ENCODE results near the gene MIOS. TPM values are rescaled to one million over a fixed set of nuclear protein-coding genes. Genes with fewer than 3 reads are reported as not detected.
A peak's percentile ranks its signal among the peaks of the same experiment; 100 is the strongest.

MIOS gene
- total RNA-seq, 2 donors from 2014 or later = 21.9 to 23.6 TPM

DNA sequence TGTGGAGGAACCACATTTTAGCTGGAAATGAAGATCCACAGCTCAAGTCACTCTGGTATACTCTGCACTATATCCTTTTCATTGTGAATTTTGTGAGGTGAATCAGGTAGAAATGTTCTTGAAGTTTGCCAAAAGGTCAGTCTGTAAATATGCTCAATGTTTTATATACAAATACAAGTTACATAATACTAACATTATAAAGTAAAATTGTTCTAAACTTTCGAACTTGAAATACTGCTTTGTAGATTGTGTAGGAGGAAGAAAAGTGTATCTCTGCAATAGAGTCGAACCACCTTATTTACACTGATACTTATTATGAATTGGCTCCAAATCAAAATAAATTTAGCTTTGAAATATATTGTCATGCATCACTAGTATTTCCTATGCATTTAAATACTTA is 7.0 kb downstream of the MIOS start:
- DNase-seq = no peak
- intact Hi-C loops (cut with DNase I, micrococcal nuclease) = no loop called here
- ATAC-seq = no peak

DNA sequence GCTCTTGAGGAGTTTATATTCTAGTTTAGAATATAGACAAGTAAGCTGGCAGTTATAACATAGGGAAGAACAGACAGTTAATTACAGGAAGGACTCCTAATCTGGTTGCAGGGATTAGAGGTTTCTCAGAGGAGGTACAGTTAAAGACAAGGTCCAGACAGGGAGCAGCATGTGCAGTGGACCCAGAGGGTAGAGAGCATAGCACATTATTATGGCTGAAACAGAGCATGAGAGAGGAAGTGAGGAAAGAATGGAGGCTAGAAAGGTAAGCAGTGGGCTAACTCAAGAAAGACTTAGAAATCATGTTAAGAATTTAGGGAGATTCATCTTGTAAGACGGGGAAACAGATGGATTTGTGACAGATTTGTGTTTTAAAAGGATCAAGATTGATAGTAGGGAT is 9.7 kb downstream of the MIOS start:
- no peak for ATAC-seq
- intact Hi-C loops (cut with DNase I, micrococcal nuclease) = no loop called here
- DNase-seq = no peak

DNA sequence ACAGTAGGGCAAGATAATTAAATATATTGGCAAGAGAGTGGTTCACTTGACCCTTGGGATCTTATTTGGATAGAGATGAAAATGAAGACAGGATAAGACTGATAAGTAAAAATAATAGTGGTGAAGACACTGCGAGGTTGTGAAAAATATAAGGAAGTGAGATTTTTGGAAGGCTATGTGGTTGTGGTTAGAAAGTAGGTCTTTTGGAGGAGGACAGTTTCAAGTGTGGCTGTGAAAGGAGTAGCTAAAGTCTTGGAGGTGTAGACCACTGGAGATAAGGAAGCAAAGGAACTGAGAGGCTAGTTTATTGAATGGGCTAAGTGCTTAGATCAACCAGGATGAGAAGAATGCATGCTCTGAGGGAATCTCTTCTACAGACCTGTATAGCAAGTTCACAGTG is 11.2 kb downstream of the MIOS start:
- intact Hi-C loops (cut with DNase I, micrococcal nuclease) = no loop called here
- ATAC-seq = no peak

DNA sequence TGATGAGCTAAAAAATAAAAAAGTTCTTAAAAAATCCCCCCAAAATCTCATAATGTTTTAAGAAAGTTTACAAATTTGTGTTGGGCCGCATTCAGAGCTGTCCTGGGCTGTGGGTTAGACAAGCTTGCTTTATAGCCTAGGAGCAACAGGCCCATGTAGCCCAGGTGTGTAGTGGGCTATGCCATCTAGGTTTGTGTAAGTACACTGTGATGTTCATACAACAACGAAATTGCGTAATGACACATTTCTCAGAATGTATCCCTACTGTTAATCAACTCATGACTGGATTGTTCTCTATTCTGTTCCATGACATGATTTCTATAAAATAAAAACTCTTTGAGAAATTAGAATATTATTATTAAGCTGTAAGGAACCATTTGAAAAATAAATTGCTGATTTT is 13.0 kb downstream of the MIOS start:
- intact Hi-C loops (cut with DNase I, micrococcal nuclease) = no loop called here
- no peak for DNase-seq
- no peak for ATAC-seq

More for the DNA sequence above, 11.2 kb downstream of the MIOS start:
- DNase-seq = no peak

DNA sequence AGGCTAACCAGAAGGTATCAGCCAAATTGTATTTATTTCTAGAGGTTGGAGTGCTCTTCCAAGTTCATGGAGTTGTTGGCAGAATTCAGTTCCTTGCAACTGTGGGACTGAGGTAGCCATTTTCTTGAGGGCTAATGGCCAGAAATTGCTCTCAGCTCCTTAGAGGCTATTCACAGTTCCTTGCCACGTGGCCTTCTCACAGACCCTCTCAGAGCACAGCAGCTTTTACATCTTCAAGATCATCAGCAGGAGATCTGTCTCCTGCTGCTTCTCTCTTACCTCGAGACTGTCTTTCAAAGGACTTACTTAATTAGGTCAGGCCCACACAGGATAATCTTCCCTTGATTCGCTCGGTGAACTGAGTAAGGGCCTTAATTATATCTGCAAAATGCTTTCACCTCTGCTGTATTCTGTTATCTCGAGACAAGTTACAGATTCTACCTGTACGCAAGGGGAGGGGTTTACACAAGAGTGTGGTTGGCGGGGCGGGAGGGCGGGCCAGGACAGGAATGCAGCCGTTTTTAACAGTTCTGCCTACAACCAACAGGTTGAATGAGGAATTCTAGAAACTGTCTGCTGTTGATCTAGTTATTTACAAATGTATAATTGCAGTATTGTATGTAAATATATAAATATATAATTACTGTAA is 15.0 kb downstream of the MIOS start:
- DNase-seq = no peak
- ATAC-seq = no peak
- intact Hi-C loops (cut with DNase I, micrococcal nuclease) = no loop called here

DNA sequence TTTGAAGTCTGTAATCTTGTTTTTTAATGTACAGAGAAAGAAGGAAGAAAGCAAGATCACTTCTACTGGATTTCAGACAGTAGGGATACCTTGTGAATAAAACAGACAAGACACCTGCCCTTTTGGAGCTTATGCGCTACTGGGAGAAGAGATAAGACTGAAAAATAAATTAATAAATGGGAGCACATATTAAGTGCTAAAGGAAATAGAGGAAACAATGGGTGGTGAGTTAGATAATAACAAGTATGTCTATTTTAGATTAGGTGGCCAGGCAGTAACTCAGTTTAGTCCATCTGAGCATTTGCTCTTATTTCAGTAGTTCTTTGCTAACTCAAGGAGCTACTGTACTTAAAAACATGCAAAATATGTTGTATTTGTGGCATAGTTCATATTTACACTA is 15.9 kb downstream of the MIOS start:
- intact Hi-C loops (cut with DNase I, micrococcal nuclease) = no loop called here
- ATAC-seq (no peak), DNase-seq (no peak)

DNA sequence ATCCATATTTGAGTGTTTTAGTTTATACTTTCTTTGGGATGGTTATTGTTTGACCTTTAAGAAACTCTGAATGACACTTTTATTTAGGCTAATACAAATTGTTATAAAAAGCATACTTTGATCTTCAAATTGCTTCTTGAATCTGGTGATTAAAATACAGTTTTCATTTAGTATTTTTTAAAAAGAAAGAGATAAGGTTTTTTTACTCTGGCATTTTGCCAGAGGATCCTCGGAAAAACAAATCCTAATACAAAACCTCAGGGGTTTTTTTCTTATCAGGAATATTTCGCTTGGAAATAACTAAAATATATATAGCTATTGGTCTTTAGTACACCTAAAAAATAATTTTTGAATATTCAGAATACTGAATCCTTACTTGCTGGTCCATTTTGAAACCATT is 17.0 kb downstream of the MIOS start:
- DNase-seq = no peak
- intact Hi-C loops (cut with DNase I, micrococcal nuclease) = no loop called here
- no peak for ATAC-seq

DNA sequence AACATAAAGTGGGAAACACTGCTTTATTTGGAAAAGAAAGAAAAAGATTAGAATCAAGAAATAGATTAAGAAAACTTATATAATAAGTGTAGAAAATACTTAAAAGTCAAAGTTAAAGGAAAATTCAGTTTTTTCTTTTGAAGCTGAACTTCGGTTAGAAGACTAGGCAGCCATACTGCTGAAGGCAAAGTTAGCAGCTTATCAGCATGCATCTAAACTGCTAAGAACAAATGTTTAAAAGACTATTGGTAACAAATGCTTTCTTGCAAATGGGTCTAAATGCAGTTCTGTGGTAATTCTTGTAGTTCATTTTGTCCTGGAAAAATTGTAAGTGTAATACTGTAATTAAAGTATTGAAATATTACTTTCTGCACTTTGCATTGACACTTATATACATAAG is 18.0 kb downstream of the MIOS start:
- no peak for DNase-seq
- no peak for ATAC-seq

DNA sequence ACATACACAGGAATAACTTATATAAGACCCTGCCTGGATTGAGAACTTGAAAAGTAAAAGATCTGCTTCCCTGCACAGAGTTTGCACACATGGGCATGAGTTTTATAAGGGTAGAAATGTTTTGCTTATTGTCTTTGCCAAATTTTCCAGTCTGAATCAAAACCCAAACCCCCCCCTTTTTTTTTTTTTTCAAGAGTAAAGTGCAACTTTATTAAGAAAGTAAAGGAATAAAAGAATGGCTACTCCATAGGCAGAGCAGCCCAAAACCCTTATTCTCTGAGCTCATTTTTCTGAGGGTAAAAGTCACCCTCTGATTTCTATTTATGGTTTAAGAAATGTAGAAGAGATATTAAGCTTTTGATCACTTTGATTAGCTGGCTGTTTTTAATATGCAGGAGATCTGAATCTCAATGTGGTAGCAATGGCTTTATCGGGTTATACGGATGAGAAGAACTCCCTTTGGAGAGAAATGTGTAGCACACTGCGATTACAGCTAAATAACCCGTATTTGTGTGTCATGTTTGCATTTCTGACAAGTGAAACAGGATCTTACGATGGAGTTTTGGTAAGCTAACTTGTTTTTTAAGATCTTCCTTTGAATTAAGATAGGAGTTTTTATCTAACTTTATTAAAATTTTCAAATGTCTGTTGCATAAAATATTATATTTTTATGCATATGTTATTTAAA is 18.7 kb downstream of the MIOS start:
- DNase-seq (no peak), ATAC-seq (no peak)
- intact Hi-C loops (cut with DNase I, micrococcal nuclease) = no loop called here

More for the DNA sequence above, 18.0 kb downstream of the MIOS start:
- intact Hi-C loops (cut with DNase I, micrococcal nuclease) = no loop called here

DNA sequence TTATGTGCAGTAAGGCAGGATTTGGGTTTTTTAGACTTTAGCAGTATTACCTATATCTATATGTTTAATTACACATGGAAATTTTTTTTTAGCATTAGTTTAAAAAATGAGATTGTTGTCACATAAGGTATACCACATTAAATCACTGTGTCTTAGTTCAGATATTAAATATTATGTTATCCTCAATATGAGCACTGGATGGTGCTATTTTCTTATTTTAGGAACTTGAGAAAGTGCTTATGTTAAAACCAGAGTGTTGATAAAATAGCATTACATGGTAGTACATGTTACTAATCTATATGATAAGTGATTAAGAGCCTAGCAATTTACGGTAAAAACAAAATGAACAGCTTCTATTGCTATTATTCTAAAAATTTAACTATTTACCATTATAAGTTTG is 28.8 kb downstream of the MIOS start:
- intact Hi-C loops (cut with DNase I, micrococcal nuclease) = loop anchor here in 1 of 2 donors (10.0 kb wide), 1 partner anchor 619 kb away; no protein-coding TSS in a partner anchor
- ATAC-seq (peak; percentile 53), DNase-seq (no peak)

DNA sequence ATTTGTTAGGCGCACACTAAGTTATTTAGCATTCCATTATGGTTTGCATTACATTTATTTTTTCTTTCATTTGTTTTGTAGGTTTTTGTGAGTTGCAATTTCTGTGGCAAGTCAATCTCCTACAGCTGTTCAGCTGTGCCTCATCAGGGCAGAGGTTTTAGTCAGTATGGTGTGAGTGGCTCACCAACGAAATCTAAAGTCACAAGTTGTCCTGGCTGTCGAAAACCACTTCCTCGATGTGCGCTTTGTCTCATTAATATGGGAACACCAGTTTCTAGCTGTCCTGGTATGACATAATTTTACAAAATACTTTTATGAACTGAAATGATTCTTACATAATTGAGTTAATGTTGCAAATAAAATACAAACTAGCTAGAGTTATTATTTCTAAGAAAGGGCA is 29.5 kb downstream of the MIOS start:
- no peak for ATAC-seq
- no peak for DNase-seq
- intact Hi-C loops (cut with DNase I, micrococcal nuclease) = loop anchor here in 1 of 2 donors (10.0 kb wide), 1 partner anchor 619 kb away; no protein-coding TSS in a partner anchor

DNA sequence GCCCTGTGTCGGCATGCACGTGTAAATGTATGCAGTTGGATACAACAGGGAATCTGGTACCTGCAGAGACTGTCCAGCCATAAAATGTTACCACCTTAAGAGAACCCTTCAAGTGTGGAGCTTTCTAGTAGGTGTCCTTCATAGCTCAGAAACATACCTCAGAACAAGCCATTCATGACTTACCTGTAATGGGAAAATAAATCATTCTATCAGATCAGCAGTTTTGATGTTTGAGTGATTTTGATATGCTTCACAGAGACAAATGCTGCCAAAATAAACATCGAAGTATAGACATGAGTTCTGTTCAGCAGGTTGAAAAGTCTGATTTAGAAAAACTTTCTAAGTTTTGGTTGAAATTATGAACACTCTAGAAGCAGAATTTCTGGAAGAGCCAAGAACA is 40.3 kb downstream of the MIOS start:
- ATAC-seq = no peak
- intact Hi-C loops (cut with DNase I, micrococcal nuclease) = no loop called here
- no peak for DNase-seq

DNA sequence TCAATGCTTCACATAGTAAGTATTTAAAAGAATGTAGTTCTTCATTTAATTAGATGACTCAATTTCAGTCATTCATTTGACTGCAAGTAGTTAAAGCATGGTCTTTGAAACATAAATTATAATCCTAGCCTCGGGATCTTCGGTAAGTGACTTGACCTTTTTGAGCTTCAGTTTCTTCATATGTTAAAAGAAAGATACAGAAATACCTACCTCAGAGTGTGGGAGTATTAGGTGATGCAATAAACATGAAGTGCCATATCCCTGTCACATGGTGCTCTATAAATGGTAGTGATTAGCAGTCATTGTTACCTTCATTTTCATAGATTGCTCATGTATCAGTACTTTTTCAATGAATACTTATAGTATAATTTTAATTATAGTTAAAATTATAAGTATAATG is 42.6 kb downstream of the MIOS start:
- DNase-seq = no peak
- intact Hi-C loops (cut with DNase I, micrococcal nuclease) = no loop called here
- ATAC-seq = no peak

DNA sequence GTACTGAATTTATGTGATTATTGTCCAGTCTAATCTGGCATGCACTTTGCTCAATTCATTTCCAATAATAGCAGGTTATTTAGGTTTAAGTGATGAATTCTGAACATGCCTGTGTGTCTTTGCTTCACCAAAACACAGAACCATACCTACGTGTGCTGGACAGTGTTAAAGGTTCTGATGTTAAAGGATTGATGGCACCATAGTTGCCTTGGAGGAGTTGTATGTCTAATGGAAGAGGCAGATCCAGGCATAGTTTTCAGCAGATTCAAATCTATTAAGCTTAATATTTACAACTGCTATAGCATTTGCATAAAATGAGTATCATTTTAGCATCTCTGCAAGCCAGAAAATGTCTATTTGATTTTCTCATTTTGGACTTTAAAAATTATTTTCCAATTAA is 45.8 kb downstream of the MIOS start:
- intact Hi-C loops (cut with DNase I, micrococcal nuclease) = no loop called here
- DNase-seq (no peak), ATAC-seq (no peak)

DNA sequence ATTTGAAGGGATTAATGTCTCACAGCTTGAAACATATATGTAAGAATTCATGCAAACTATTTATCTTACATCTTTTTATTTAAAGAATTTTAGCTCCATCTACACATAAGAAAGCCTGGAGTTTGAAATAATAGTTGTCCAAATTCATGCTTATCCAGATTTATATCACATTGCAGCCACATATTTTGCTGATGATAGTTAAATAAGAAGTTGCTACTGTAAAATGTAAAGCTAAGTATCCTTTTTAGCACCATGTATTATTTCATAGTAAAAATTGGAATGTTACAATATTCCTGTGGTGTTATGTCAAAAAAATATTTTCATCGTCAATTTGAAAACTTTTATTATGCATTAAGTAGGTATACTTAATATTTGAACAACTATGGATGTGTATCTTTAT is 46.5 kb downstream of the MIOS start:
- ATAC-seq = no peak
- intact Hi-C loops (cut with DNase I, micrococcal nuclease) = no loop called here
- no peak for DNase-seq

DNA sequence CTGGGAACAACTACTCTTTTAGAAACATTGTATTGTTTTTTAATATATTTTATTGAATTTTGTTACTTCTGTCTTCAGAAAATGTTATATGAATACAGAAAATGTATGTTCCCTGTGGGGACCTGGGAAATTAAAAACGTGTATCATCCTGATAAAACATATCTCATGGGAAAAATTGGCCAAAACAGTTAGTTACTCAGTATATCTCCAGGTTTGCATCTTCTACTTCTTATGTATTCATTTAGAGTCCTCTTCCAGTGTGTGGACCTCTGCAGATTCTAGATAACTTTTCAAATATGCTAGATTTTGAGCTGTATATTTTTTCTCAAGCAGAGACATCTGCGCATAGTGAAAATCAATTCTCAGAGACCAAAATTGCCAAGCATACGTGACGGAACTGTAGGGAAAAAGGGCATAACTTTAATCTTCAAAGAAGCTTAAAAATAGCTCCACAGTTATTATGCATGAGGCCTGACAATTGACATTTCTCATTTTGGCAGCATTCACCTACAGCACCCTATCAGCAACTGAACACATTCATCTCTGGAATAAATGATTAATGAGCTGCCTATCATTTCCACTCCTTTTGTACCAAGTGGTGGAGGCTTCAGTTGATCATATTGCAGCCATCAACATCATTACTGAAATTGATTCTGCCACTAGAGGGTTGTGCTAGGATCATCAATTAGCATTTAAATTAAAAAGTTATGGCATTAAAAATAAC is 47.5 kb downstream of the MIOS start:
- DNase-seq (no peak), ATAC-seq (no peak)
- intact Hi-C loops (cut with DNase I, micrococcal nuclease) = no loop called here

DNA sequence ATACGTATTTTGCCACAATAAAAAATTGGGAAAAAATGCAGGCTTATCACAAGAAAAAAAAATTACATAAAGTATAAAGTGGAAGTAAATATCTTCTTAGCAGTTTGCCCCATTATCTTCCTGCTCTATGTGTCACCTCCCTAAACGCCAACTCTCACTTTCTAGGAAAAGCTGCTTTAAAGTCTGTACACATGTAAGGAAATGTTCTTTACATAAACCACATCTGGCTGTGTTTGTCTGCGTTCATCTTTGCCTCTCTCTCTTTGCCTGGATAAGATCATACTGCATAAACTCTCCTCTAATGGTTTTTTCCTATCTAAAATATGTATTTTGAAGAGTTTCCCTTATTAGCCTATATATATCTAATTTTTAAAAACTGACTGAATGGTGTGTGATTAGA is 50.9 kb downstream of the MIOS start:
- intact Hi-C loops (cut with DNase I, micrococcal nuclease) = no loop called here
- DNase-seq = no peak
- ATAC-seq = no peak

DNA sequence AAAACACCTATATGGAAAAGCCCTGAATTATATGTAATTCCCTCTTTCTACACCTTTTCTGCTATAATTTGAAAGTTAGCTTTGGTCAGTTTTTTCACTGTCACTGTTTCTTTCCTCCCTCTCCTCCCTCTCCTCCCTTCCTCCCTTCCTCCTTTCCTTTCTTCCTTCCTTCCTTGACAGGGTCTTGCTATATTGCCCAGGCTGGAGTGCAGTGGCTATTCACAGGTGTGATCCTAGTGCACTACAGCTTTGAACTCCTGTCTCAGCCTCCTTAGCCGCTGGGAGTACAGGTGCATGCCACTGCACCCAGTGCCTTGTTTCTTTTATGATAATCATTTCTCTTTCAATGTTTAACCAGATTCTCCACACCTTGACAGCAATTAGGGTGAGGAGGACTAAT is 51.7 kb downstream of the MIOS start:
- no peak for DNase-seq
- intact Hi-C loops (cut with DNase I, micrococcal nuclease) = no loop called here

DNA sequence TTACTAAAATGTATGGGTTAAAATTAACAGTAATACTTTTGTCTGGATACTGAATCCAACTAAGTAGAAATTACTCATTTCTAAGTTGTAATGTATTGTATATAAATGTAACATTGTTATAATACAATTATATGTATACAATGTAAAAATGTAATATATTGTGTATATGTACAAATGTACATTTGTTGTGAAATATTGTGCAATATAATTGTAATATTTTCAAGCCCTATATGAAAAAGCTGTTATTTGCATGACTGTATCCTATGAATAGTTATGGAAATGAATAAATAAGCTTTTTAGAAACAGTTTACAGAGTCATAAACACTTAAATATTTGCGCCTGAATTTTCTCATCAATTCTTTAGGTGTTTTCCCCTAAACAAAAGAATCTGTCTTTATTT is 53.6 kb downstream of the MIOS start:
- intact Hi-C loops (cut with DNase I, micrococcal nuclease) = no loop called here
- ATAC-seq (no peak), DNase-seq (no peak)

More for the DNA sequence above, 51.7 kb downstream of the MIOS start:
- ATAC-seq = no peak

DNA sequence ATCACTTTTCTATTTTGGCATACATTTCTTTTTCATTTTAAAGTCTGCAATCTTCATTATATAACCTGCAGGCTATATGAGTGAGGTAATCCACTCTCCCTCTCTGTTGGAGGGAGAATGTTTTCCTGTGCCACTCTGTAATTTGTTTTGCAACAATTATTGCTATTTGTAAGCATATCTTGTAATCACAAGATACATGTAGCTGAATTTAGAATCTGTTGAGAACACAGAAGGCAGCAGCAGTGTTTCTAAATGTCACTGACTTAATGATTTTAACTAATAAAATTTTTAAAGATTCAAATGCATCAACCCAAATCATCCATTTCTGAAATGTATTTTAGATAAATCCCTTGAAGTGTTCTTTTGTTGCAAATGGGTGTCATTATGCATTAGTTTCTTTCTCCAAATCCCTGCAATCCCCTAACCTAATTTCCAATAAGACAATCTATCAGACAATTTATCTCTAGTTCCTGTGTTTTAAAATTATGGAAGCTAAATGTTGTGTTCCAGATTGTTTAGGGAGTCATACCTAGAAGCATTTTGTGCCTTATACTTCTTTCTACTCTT is 54.0 kb downstream of the MIOS start:
- intact Hi-C loops (cut with DNase I, micrococcal nuclease) = no loop called here
- ATAC-seq = no peak

More for the DNA sequence above, 54.0 kb downstream of the MIOS start:
- no peak for DNase-seq

Measured in left colon (tissue), 2 donors.